ENCODE data around the gene TEKT5. TPM values are rescaled to one million over a fixed set of nuclear protein-coding genes. Genes with fewer than 3 reads are reported as not detected.

The TEKT5 gene
- total and polyA plus RNA-seq, 8 donors: 0.28 to 22.8 (median 1.0) TPM; not detected in 2

GRCh38 chr16:10708969-10709368 is 14.2 kb upstream of the TEKT5 start:
- no peak for DNase-seq
- Histone ChIP-seq H3K36me3 (no peaks in the 10 kb centered on the region), H3K9me3 (no peaks in the 10 kb centered on the region), H3K27me3 (peaks cover 0 to 14% (median 0%) of the 10 kb centered on the region in 3 donors), H3K27ac (no peak overlapping the region), H3K4me1 (no peaks in the 10 kb centered on the region), H3K4me3 (no peak overlapping the region)
- 60 to 83% (median 67%) methylated on average over 4 of the region's 4 CpGs for WGBS, 5 donors
- TF ChIP-seq CTCF (IDR thresholded peaks at IDR 0.05): no peak
- no peak for TF ChIP-seq POLR2AphosphoS5 (IDR thresholded peaks at IDR 0.05)
- no peak for TF ChIP-seq EP300 (IDR thresholded peaks at IDR 0.05)
- no peak for TF ChIP-seq POLR2A (IDR thresholded peaks at IDR 0.05)
- intact Hi-C loops (cut with DNase I; ENCODE audit: low total_unique reads): no loop called here

GRCh38 chr16:10699756-10700155 is 5.0 kb upstream of the TEKT5 start:
- no peak for DNase-seq
- no peak for TF ChIP-seq CTCF (IDR thresholded peaks at IDR 0.05)
- TF ChIP-seq POLR2AphosphoS5 (IDR thresholded peaks at IDR 0.05): no peak
- no peak for TF ChIP-seq POLR2A (IDR thresholded peaks at IDR 0.05)
- TF ChIP-seq EP300 (IDR thresholded peaks at IDR 0.05): no peak
- Histone ChIP-seq H3K9me3 (no peaks in the 10 kb centered on the region), H3K4me1 (no peaks in the 10 kb centered on the region), H3K27ac (no peak overlapping the region), H3K36me3 (no peaks in the 10 kb centered on the region), H3K27me3 (no peaks in the 10 kb centered on the region), H3K4me3 (no peak overlapping the region)
- intact Hi-C loops (cut with DNase I; ENCODE audit: low total_unique reads): no loop called here
- 65 to 79% (median 75%) methylated on average over 1 of the region's 1 CpG for WGBS, 5 donors

- Histone ChIP-seq H3K36me3 (no peaks in the 10 kb centered on the region), H3K27ac (no peak overlapping the region), H3K4me3 (no peak overlapping the region), H3K27me3 (peaks cover 0 to 4% (median 0%) of the 10 kb centered on the region in 3 donors), H3K9me3 (no peaks in the 10 kb centered on the region), H3K4me1 (peaks cover 0 to under 1% (median 0%) of the 10 kb centered on the region in 4 donors)
- 90 to 96% (median 94%) methylated on average over 21 of the region's 21 CpGs for WGBS, 5 donors
- no peak for DNase-seq
- no peak for TF ChIP-seq POLR2A (IDR thresholded peaks at IDR 0.05)
- intact Hi-C loops (cut with DNase I; ENCODE audit: low total_unique reads): no loop called here
These were observed 424 bp downstream of the TEKT5 start for GRCh38 chr16:10694306-10694705.

- H3K27ac ChIP-seq: no peak overlapping the region
- no peak overlapping the region for H3K4me3 ChIP-seq
- intact Hi-C loops (cut with DNase I; ENCODE audit: low total_unique reads): no loop called here
- H3K4me1 ChIP-seq: peaks cover 0 to 4% (median 2%) of the 10 kb centered on the region in 4 donors
- H3K27me3 ChIP-seq: peaks cover 0 to 4% (median 0%) of the 10 kb centered on the region in 3 donors
- 93 to 98% (median 94%) methylated on average over 7 to 8 of the region's 8 CpGs for WGBS, 5 donors
- no peaks in the 10 kb centered on the region for H3K36me3 ChIP-seq
- TF ChIP-seq EP300 (IDR thresholded peaks at IDR 0.05) (no peak), CTCF (IDR thresholded peaks at IDR 0.05) (no peak), POLR2A (IDR thresholded peaks at IDR 0.05) (no peak), POLR2AphosphoS5 (IDR thresholded peaks at IDR 0.05) (no peak)
- DNase-seq: no peak
- H3K9me3 ChIP-seq: no peaks in the 10 kb centered on the region
These were observed 841 bp downstream of the TEKT5 start for GRCh38 chr16:10693889-10694288.

GRCh38 chr16:10692470-10692869 is 2.3 kb downstream of the TEKT5 start:
- H3K27ac ChIP-seq: no peak overlapping the region
- H3K9me3 ChIP-seq: no peaks in the 10 kb centered on the region
- no peak overlapping the region for H3K4me3 ChIP-seq
- H3K27me3 ChIP-seq: peaks cover 0 to 4% (median 0%) of the 10 kb centered on the region in 3 donors
- intact Hi-C loops (cut with DNase I; ENCODE audit: low total_unique reads): no loop called here
- 77 to 91% (median 84%) methylated on average over 5 of the region's 5 CpGs for WGBS, 5 donors
- H3K4me1 ChIP-seq: peaks cover 0 to 13% (median 11%) of the 10 kb centered on the region in 4 donors
- no peaks in the 10 kb centered on the region for H3K36me3 ChIP-seq
- DNase-seq: no peak
- TF ChIP-seq POLR2A (IDR thresholded peaks at IDR 0.05) (no peak), CTCF (IDR thresholded peaks at IDR 0.05) (no peak), POLR2AphosphoS5 (IDR thresholded peaks at IDR 0.05) (no peak), EP300 (IDR thresholded peaks at IDR 0.05) (no peak)

Data from stomach (tissue), 9 donors.